Fibroblast of lung (primary cell): ENCODE data around the gene DLK1. TPM values are rescaled to one million over a fixed set of nuclear protein-coding genes. Genes with fewer than 3 reads are reported as not detected.

Experiments
- DNase-seq, 2 donors: peaks; one replicate each; pipeline versions ENCODE4 v3.0.0 to v3.0.0-alpha.2; 2010; ENCODE audit warnings: low read depth in 2 of 2
- H2AFZ ChIP-seq: 2 replicates; pipeline ENCODE4 v1.5.1; 2012; ENCODE audit warnings: low read length, control low read depth, inconsistent platforms
- H3K27ac ChIP-seq: 2 replicates; pipeline ENCODE4 v1.5.1; 2011; ENCODE audit warnings: low read length, control low read depth; ENCODE audit not compliant: insufficient read depth
- H3K27me3 ChIP-seq: 2 replicates; pipeline ENCODE4 v1.5.1; 2011; ENCODE audit warnings: mild to moderate bottlenecking, low read length; ENCODE audit not compliant: control insufficient read depth, insufficient read depth
- H3K36me3 ChIP-seq: 2 replicates; pipeline ENCODE4 v1.5.1; 2011; ENCODE audit warnings: low read length; ENCODE audit not compliant: control insufficient read depth, insufficient read depth
- H3K4me1 ChIP-seq: 2 replicates; pipeline ENCODE4 v1.5.1; 2011; ENCODE audit warnings: low read length; ENCODE audit not compliant: control insufficient read depth, insufficient read depth; ENCODE audit errors: extremely low read depth
- H3K4me2 ChIP-seq: 2 replicates; pipeline ENCODE4 v1.5.1; 2011; ENCODE audit warnings: low read length, control low read depth; ENCODE audit not compliant: insufficient read depth; ENCODE audit errors: extremely low read depth
- H3K4me3 ChIP-seq, 4 experiments: fragments of 200-600 bp in 1 of 4; sonication (generic) in 1 of 4; replicated peaks in 1 of 4; 2 replicates each; pipeline ENCODE4 v1.5.1; 2011 to 2016; ENCODE audit warnings: low read length in 4 of 4, low read depth in 3 of 4, mild to moderate bottlenecking in 3 of 4, control low read depth in 2 of 4, inconsistent platforms in 1 of 4, mixed read lengths in 1 of 4; ENCODE audit not compliant: insufficient read depth in 1 of 4; ENCODE audit errors: control extremely low read depth in 1 of 4
- H3K79me2 ChIP-seq: 2 replicates; pipeline ENCODE4 v1.5.1; 2012; ENCODE audit warnings: mild to moderate bottlenecking, low read length, inconsistent platforms; ENCODE audit not compliant: control insufficient read depth, insufficient read depth
- H3K9ac ChIP-seq: 2 replicates; pipeline ENCODE4 v1.5.1; 2011; ENCODE audit warnings: mild to moderate bottlenecking, low read length, control low read depth; ENCODE audit not compliant: insufficient read depth
- H3K9me3 ChIP-seq: 2 replicates; pipeline ENCODE4 v1.5.1; 2012; ENCODE audit warnings: low read depth, low read length; ENCODE audit not compliant: control insufficient read depth, insufficient read depth
- H4K20me1 ChIP-seq: 2 replicates; pipeline ENCODE4 v1.5.1; 2011; ENCODE audit warnings: low read length; ENCODE audit not compliant: control insufficient read depth, insufficient read depth; ENCODE audit errors: extremely low read depth
- CTCF ChIP-seq, 2 donors: IDR thresholded peaks in 1 of 2; conservative IDR thresholded peaks in 1 of 2; 1 replicate in 1 of 2; 2 replicates in 1 of 2; pipeline ENCODE4 v1.5.1; 2011 to 2012; ENCODE audit warnings: low read length in 2 of 2, control low read depth in 1 of 2, inconsistent platforms in 1 of 2, low read depth in 1 of 2, mild to moderate bottlenecking in 1 of 2
- EZH2 ChIP-seq: IDR thresholded peaks from 2 replicates; pipeline ENCODE4 v1.5.1; 2012; ENCODE audit warnings: low read length, control low read depth, mild to moderate bottlenecking; ENCODE audit errors: missing control alignments
- polyA plus RNA-seq, 2 donors: library from polyadenylated mRNA; depleted of rRNA in 1 of 2; stranded (reverse) in 1 of 2; unstranded in 1 of 2; fragments of >200 nt; gene quantifications; 2 replicates each; pipeline ENCODE4 v1.2.1, GENCODE V29; 2011 to 2012; ENCODE audit warnings: missing spikeins in 1 of 2
- total RNA-seq: library from RNA; depleted of rRNA; stranded (reverse); fragments of >200 nt; gene quantifications from 2 replicates; pipeline ENCODE4 v1.2.1, GENCODE V29; 2014

DLK1 gene
- total and polyA plus RNA-seq, 2 donors (not counting 1 experiment from before 2014, with no cell fraction given), result not detected

GRCh38 chr14:100710391-100710790 lies 16.3 kb upstream of the DLK1 start:
- Histone ChIP-seq H3K36me3 (no peaks in the 10 kb centered on the region), H2AFZ (no peak overlapping the region), H3K4me1 (no peaks in the 10 kb centered on the region), H3K9ac (no peak overlapping the region), H4K20me1 (no peaks in the 10 kb centered on the region), H3K4me2 (no peak overlapping the region), H3K79me2 (no peaks in the 10 kb centered on the region), H3K4me3 (no peak overlapping the region), H3K27me3 (peaks cover 3% of the 10 kb centered on the region), H3K9me3 (no peaks in the 10 kb centered on the region), H3K27ac (no peak overlapping the region)
- no peak for TF ChIP-seq EZH2
- no peak for TF ChIP-seq CTCF (conservative IDR thresholded peaks at IDR 0.05 in 1 of 2, IDR thresholded peaks at IDR 0.05 in 1 of 2; ENCODE audit: low read depth in 1 of 2, low read length in 2 of 2)
- no peak for DNase-seq

- no peaks in the 10 kb centered on the region for H3K4me1 ChIP-seq
- no peaks in the 10 kb centered on the region for H4K20me1 ChIP-seq
- no peak for DNase-seq
- H3K4me2 ChIP-seq, result no peak overlapping the region
- peaks cover 3% of the 10 kb centered on the region for H3K27me3 ChIP-seq
- H3K27ac ChIP-seq, result no peak overlapping the region
- no peaks in the 10 kb centered on the region for H3K9me3 ChIP-seq
- H2AFZ ChIP-seq, result no peak overlapping the region
- no peak overlapping the region for H3K4me3 ChIP-seq
- H3K79me2 ChIP-seq, result no peaks in the 10 kb centered on the region
- H3K9ac ChIP-seq, result no peak overlapping the region
- no peak for TF ChIP-seq EZH2
- TF ChIP-seq CTCF (conservative IDR thresholded peaks at IDR 0.05 in 1 of 2, IDR thresholded peaks at IDR 0.05 in 1 of 2; ENCODE audit: low read depth in 1 of 2, low read length in 2 of 2), result no peak
- no peaks in the 10 kb centered on the region for H3K36me3 ChIP-seq
Observed at GRCh38 chr14:100710826-100711462, 15.7 kb upstream of the DLK1 start.

- no peak overlapping the region for H3K9ac ChIP-seq
- no peak for DNase-seq
- no peaks in the 10 kb centered on the region for H3K4me1 ChIP-seq
- no peak overlapping the region for H3K4me3 ChIP-seq
- H3K27me3 ChIP-seq, result peaks cover 3% of the 10 kb centered on the region
- no peak overlapping the region for H3K4me2 ChIP-seq
- H3K27ac ChIP-seq, result no peak overlapping the region
- H3K9me3 ChIP-seq, result no peaks in the 10 kb centered on the region
- no peaks in the 10 kb centered on the region for H3K79me2 ChIP-seq
- TF ChIP-seq CTCF (conservative IDR thresholded peaks at IDR 0.05 in 1 of 2, IDR thresholded peaks at IDR 0.05 in 1 of 2; ENCODE audit: low read depth in 1 of 2, low read length in 2 of 2), result no peak
- TF ChIP-seq EZH2, result no peak
- H4K20me1 ChIP-seq, result no peaks in the 10 kb centered on the region
- H2AFZ ChIP-seq, result no peak overlapping the region
- H3K36me3 ChIP-seq, result no peaks in the 10 kb centered on the region
Observed at GRCh38 chr14:100711493-100711892, 15.2 kb upstream of the DLK1 start.
